GM23248 (cell line): ENCODE measurements around the gene ZNF213. TPM values are rescaled to one million over a fixed set of nuclear protein-coding genes. Genes with fewer than 3 reads are reported as not detected.

Experiments
- DNase-seq: peaks from one replicate; pipeline ENCODE4 v3.0.0-alpha.2; 2015
- H2AFZ ChIP-seq: fragments of 200-600 bp; sonication (generic); 2 replicates; pipeline ENCODE4 v1.6.1; 2016; ENCODE audit warnings: antibody characterized with exemption
- H3F3A ChIP-seq: fragments of 200-600 bp; sonication (generic); 2 replicates; pipeline ENCODE4 v1.6.1; 2016; ENCODE audit warnings: mild to moderate bottlenecking, antibody characterized with exemption, mixed run types; ENCODE audit not compliant: insufficient read depth
- H3K27ac ChIP-seq: fragments of 200-600 bp; sonication (generic); 2 replicates; pipeline ENCODE4 v1.5.1; 2016; ENCODE audit warnings: mild to moderate bottlenecking
- H3K27me3 ChIP-seq: fragments of 200-600 bp; sonication (generic); replicated peaks from 2 replicates; pipeline ENCODE4 v1.6.1; 2016; ENCODE audit warnings: mild to moderate bottlenecking; ENCODE audit not compliant: insufficient read depth
- H3K36me3 ChIP-seq: fragments of 200-600 bp; sonication (generic); 2 replicates; pipeline ENCODE4 v1.6.1; 2016; ENCODE audit warnings: low read depth, mild to moderate bottlenecking
- H3K4me1 ChIP-seq: fragments of 200-600 bp; sonication (generic); 2 replicates; pipeline ENCODE4 v1.6.1; 2016; ENCODE audit warnings: mild to moderate bottlenecking; ENCODE audit not compliant: insufficient read depth
- H3K4me2 ChIP-seq: fragments of 200-600 bp; sonication (generic); one replicate; pipeline ENCODE4 v1.6.1; 2016; ENCODE audit warnings: mild to moderate bottlenecking; ENCODE audit not compliant: unreplicated experiment
- H3K4me3 ChIP-seq: fragments of 200-600 bp; sonication (generic); 2 replicates; pipeline ENCODE4 v1.5.1; 2016; ENCODE audit warnings: mild to moderate bottlenecking
- H3K79me2 ChIP-seq: fragments of 200-600 bp; sonication (generic); 2 replicates; pipeline ENCODE4 v1.6.1; 2016; ENCODE audit warnings: mild to moderate bottlenecking; ENCODE audit not compliant: insufficient read depth
- H3K9ac ChIP-seq: fragments of 200-600 bp; sonication (generic); 2 replicates; pipeline ENCODE4 v1.6.1; 2016; ENCODE audit warnings: mild to moderate bottlenecking
- H3K9me2 ChIP-seq: fragments of 200-600 bp; sonication (generic); 2 replicates; pipeline ENCODE4 v1.6.1; 2016; ENCODE audit warnings: mixed run types, mild to moderate bottlenecking, moderate library complexity; ENCODE audit not compliant: insufficient read depth
- H3K9me3 ChIP-seq: fragments of 200-600 bp; sonication (generic); one replicate; pipeline ENCODE4 v1.6.1; 2017; ENCODE audit warnings: low read depth
- H4K20me1 ChIP-seq: fragments of 200-600 bp; sonication (generic); 2 replicates; pipeline ENCODE4 v1.6.0; 2016; ENCODE audit not compliant: insufficient read depth
- EZH2 ChIP-seq: fragments of 200-600 bp; sonication (generic); IDR thresholded peaks from 2 replicates; pipeline ENCODE4 v1.6.1; 2018; ENCODE audit warnings: antibody characterized with exemption, mild to moderate bottlenecking; ENCODE audit not compliant: insufficient read depth, poor library complexity, severe bottlenecking
- EZH2phosphoT487 ChIP-seq: fragments of 200-600 bp; sonication (generic); IDR thresholded peaks from 2 replicates; pipeline ENCODE4 v1.6.1; 2018; ENCODE audit warnings: antibody characterized with exemption, moderate library complexity, mild to moderate bottlenecking, low read depth; ENCODE audit not compliant: insufficient read depth
- WGBS, 2 experiments: methylation state at CpG; one replicate each; pipeline ENCODE4 v1.1.6; 2015 to 2017; ENCODE audit warnings: low lambda C conversion rate in 2 of 2, low coverage in 1 of 2; ENCODE audit errors: missing lambda C conversion rate in 2 of 2; 5-methylcytosine and 5-hydroxymethylcytosine counted together
- in situ Hi-C: fragments of 300-500 bp; cut with MboI; formaldehyde crosslinking; loops from 2 replicates; pipeline ENCODE4 v1.15.0; 2020
- polyA plus RNA-seq: library from polyadenylated mRNA; unstranded; fragments of >200 nt; fragmentation: Nextera tagmentation; extraction: Ambion mirVana; gene quantifications from 2 replicates; pipeline ENCODE4 v1.2.1, GENCODE V29; 2016
- total RNA-seq: library from RNA; depleted of rRNA; stranded (reverse); fragments of >200 nt; shearing (Covaris generic); gene quantifications from 2 replicates; pipeline ENCODE4 v1.2.3, GENCODE V29; 2014

ZNF213 gene
- total and polyA plus RNA-seq, 2 experiments from 2014 or later = 5.3 to 7.3 TPM

GRCh38 chr16:3170440-3171180 lies 35.8 kb downstream of the ZNF213 start:
- peak; percentile 50 for TF ChIP-seq EZH2
- no peak for TF ChIP-seq EZH2phosphoT487
- H2AFZ ChIP-seq = no peak overlapping the region; the same call in 1 of the 2 replicates
- peaks cover 67% of the 10 kb centered on the region for H3K27me3 ChIP-seq
- no peaks in the 10 kb centered on the region for H3K79me2 ChIP-seq
- 0 out of 2 replicates have a peak, but pooled peaks cover 5% of the 10 kb centered on the region for H3F3A ChIP-seq
- H3K9me3 ChIP-seq = no peaks in the 10 kb centered on the region
- WGBS, 2 experiments = 8% methylated on average over 43 to 53 of the region's 53 CpGs
- in situ Hi-C loops = no loop called here
- H4K20me1 ChIP-seq = no peaks in the 10 kb centered on the region
- H3K27ac ChIP-seq = no peak overlapping the region
- no peaks in the 10 kb centered on the region for H3K9me2 ChIP-seq
- no peak overlapping the region for H3K4me2 ChIP-seq
- H3K36me3 ChIP-seq = no peaks in the 10 kb centered on the region
- H3K4me3 ChIP-seq = peak overlapping the region; percentile 22; the same call in 1 of the 2 replicates
- 0 out of 2 replicates have a peak, but pooled peaks cover 4% of the 10 kb centered on the region for H3K4me1 ChIP-seq
- peak; percentile 38 for DNase-seq
- no peak overlapping the region for H3K9ac ChIP-seq

GRCh38 chr16:3171181-3171854 lies 36.5 kb downstream of the ZNF213 start:
- Histone ChIP-seq H2AFZ (no peak overlapping the region), H3K36me3 (no peaks in the 10 kb centered on the region), H3K9me2 (no peaks in the 10 kb centered on the region), H3K4me2 (no peak overlapping the region), H3K9me3 (no peaks in the 10 kb centered on the region), H3K27ac (no peak overlapping the region), H4K20me1 (no peaks in the 10 kb centered on the region), H3K4me1 (0 out of 2 replicates have a peak, but pooled peaks cover 4% of the 10 kb centered on the region), H3K79me2 (no peaks in the 10 kb centered on the region), H3K27me3 (peaks cover 74% of the 10 kb centered on the region), H3K4me3 (no peak overlapping the region), H3K9ac (no peak overlapping the region), H3F3A (0 out of 2 replicates have a peak, but pooled peaks cover 5% of the 10 kb centered on the region)
- peak; percentile 26 for DNase-seq
- in situ Hi-C loops = no loop called here
- TF ChIP-seq EZH2phosphoT487 = 0 out of 2 replicates have a peak, but pooled peaks have one; percentile 46
- TF ChIP-seq EZH2 = peak; percentile 3
- 8% methylated on average over 29 to 35 of the region's 35 CpGs for WGBS, 2 experiments

DNA sequence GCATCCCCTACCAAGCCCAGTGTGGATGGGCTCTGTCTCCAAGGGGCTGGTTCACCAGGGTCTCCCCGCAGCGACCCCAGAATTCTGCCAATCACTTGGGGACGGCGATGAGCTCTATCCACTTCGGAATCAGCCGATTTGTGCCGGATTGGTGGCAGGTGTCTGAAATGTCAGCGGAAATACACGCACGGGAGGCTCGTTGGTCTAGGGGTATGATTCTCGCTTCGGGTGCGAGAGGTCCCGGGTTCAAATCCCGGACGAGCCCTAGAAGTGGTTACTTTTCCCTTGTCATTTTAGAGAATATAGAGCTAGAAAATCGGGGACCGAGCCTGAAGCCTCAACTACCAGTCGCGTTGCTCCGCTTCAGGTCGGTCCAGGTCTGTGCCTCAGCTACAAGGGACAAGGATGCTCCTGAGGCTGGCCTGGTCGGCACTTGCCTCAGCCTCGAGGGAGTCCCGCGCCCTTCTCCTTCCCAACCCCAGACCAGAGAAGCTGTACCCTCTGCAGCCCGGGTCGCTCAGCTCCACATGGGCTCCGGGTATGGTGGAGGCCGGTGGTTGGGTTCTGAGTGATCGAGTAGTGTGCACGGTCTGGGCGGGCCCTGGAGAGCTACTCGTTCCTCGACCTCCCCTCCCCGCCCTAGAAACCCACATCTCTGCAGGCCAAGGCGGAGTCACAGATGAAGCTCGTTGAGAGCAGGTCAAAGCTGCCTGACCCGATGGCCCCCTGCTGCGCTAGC lies 37.2 kb downstream of the ZNF213 start:
- Histone ChIP-seq H2AFZ (no peak overlapping the region), H3K79me2 (no peaks in the 10 kb centered on the region), H3K27me3 (peaks cover 81% of the 10 kb centered on the region), H3K9ac (no peak overlapping the region), H3K4me3 (no peak overlapping the region), H3K9me2 (no peaks in the 10 kb centered on the region), H3K27ac (no peak overlapping the region), H3F3A (0 out of 2 replicates have a peak, but pooled peaks cover 5% of the 10 kb centered on the region), H3K36me3 (no peaks in the 10 kb centered on the region), H3K4me2 (no peak overlapping the region), H3K4me1 (0 out of 2 replicates have a peak, but pooled peaks cover 4% of the 10 kb centered on the region), H4K20me1 (no peaks in the 10 kb centered on the region), H3K9me3 (no peaks in the 10 kb centered on the region)
- in situ Hi-C loops = no loop called here
- WGBS, 2 experiments = 11 to 16% methylated on average over 34 to 41 of the region's 41 CpGs
- peak; percentile 15 for DNase-seq
- TF ChIP-seq EZH2phosphoT487 (no peak), EZH2 (no peak)
